GM21423 (cell line): ENCODE results near the gene BPI.
"Not testable (repeated sequence)": the region's sequence is repeated elsewhere in the genome, so short reads cannot be mapped to it uniquely, and the experiment has no call there.

Experiments
- ATAC-seq: cut with Tn5 transposase; IDR thresholded peaks from one replicate; pipeline ENCODE4 v1.9.1; 2021; ENCODE audit warnings: mild to moderate bottlenecking, moderate library complexity; ENCODE audit not compliant: unreplicated experiment

The BPI gene

DNA sequence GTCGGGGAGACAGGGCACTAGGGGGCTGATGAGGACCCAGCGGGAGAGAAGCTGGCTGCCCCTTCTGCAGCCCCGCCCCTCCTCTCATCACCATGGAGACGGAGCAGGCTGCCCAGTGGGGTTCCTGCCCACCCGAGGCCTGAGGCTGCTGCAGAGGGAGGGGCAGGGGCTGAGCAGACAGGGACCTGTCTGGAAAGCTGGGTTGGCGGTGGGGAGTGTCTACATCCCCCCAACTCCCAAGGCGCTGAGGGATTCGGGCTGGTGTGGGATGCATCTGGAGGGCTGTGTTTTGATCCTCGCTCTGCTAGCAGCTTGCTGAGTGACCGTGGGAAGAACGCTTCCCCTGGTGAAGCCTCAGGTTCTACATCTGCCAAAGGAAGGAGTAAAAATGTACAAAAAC, 1.2 kb upstream of the BPI start:
- ATAC-seq = no peak

GRCh38 chr20:38304845-38305447, 990 bp downstream of the BPI start:
- no peak for ATAC-seq

- ATAC-seq = no peak
These were observed 1.6 kb downstream of the BPI start for GRCh38 chr20:38305541-38305940.

DNA sequence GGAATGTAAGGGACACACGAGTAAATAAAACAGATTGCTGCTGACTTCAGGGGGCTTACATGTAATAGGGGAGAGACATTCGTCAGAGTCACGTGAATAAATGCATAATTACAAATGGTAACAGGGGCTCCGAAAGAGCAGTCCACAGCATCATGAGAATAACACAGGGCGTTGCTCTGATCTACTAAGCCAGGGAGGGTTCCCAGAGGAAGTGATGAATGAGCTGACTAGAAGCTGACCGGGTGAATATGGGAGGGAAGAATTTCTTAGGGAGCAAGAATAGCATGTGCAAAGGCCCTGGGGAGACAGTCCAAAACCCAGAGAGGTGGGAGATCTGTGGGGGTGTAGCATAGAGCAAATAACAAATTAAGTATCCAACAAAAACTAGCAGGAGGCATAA, 2.4 kb downstream of the BPI start:
- no peak for ATAC-seq

- ATAC-seq = no peak
These were observed 3.6 kb downstream of the BPI start for GRCh38 chr20:38307371-38308046.

DNA sequence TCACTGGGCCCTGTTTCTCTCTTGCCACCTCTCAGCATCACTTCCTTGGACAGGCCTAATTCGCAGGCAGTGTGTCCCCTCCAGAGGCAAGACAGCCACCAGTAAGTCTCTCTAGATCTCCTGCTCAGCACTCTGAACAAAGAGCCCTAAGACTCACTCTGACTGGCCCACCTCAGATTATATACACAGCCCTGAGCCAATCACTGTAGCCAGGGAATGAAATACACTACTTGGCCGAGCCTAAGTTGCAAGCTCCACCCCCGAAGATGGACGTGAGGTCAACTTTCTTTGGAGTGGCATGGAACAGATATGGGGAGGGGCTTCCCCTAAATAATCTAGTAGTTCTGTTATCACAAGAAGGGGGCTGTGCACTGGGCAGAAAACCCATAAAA, 4.1 kb downstream of the BPI start:
- ATAC-seq = no peak

- ATAC-seq = no peak
These were observed 4.5 kb downstream of the BPI start for GRCh38 chr20:38308447-38308846.

DNA sequence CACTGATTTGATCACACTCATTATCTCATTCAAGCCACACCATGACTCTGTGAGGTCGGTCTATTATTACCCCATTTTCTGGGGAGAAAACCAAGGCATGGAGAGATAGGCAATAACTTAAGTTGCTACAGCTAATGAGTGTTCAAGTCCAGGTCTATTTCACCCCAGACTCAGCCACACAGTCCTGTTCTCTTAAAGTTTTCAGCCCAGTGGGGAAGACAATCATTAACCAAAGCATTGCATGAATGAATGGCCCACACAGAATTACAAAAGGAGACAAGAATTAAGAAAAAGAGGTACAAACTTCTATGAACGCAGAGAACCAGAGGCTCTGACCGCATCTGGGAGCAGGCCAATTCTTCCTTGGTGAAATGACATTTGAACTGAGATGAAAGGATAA, 7.1 kb downstream of the BPI start:
- no peak for ATAC-seq

DNA sequence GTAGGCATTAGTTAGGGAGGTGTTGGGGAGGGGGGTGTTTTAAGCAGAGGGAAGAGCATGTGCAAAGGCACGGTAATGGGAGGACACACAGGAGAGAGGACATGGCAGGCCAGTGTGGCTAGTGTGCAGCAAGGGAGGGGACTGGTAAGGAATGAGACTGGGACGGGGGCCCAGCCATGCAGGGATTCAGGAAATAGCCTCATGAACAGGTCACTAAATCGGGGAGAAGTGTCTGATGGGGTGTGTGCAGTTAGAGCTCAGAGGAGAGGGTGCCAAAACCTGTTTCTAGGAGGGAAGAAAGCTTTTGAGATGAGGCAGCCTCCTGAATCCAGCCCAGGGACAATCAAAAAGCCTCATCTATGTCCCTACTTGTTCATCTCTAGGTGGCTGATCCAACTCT, 7.5 kb downstream of the BPI start:
- ATAC-seq = no peak

DNA sequence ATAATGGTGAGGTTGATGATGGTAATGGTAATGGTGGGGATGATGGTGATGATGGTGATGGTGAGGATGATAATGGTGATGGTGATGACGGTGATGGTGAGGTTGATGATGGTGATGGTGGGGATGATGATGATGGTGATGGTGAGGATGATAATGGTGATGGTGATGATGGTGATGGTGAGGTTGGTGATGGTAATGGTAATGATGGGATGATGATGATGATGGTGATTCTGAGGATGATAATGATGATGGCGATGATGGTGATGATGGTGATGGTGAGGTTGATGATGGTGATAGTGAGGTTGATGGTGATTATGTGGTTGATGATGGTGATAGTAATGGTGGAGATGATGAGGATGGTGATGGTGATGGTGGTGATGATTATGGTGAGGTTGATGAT, 9.7 kb downstream of the BPI start:
- no peak for ATAC-seq

GRCh38 chr20:38314350-38314749, 10.4 kb downstream of the BPI start:
- not testable (repeated sequence) for ATAC-seq

GRCh38 chr20:38315290-38315966, 11.5 kb downstream of the BPI start:
- ATAC-seq = no peak

- no peak for ATAC-seq
These were observed 12.4 kb downstream of the BPI start for GRCh38 chr20:38316341-38316740.

- no peak for ATAC-seq
These were observed 13.5 kb downstream of the BPI start for GRCh38 chr20:38317422-38317821.

- ATAC-seq = no peak
These were observed 16.3 kb downstream of the BPI start for GRCh38 chr20:38320221-38320620.

GRCh38 chr20:38321959-38322598, 18.1 kb downstream of the BPI start:
- ATAC-seq = no peak

GRCh38 chr20:38324159-38324558, 20.2 kb downstream of the BPI start:
- no peak for ATAC-seq

DNA sequence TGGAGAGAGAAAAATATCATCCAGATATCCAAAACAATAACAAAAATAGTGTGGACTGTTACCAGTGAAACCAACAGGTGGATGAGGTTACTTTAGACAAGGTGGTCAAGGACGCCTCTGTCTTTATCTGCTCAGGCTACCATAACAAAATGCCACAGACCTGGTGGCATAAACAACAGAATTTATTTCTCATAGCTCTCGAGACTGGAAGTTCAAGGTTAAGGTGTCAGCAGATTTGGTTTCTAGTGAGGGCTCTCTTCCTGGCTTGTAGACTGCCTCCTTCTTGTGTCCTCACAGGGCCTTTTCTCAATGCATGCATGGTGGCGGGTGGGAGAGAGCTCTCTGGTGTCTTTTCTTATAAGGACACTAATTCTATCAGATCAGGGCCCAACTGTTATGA, 21.2 kb downstream of the BPI start:
- ATAC-seq = no peak

DNA sequence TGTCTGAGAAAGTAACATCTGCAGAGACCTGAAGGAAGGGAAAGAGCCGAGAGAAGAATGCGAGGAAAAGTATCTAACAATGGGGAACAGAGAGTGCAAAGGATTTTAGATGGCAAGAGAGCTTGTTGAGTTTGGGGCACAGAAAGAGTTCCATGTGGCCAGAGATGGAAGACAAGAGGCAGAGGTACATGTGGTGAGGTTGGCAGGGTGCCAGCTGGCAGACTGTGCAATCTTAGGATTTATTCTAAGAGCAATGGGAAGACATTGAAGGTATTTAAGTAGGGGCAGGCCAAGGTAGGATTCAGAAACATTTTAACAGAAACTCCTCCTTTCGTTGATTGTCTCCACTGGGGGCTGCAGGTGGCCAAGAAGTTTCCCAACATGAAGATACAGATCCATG, 21.9 kb downstream of the BPI start:
- no peak for ATAC-seq

GRCh38 chr20:38326309-38326708, 22.4 kb downstream of the BPI start:
- ATAC-seq = no peak

- ATAC-seq = no peak
These were observed 26.7 kb downstream of the BPI start for GRCh38 chr20:38330638-38331037.

DNA sequence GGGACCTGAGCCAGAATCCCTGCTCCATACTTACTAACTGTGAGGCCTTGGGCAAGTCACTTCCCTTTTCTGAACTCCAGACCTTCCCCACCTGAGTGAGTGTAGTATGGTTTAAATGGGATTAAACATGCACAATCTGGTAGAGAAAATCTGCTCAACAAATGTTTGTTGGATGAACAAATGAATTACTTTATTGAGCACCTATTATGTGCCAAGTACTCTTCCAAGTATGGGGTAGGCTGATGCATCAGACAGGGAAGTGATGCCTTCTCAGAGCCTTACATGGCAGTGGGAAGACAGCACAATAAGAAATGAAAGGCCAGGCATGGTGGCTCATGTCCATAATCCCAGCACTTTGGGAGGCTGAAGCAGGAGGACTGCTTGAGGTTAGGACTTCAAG, 27.3 kb downstream of the BPI start:
- ATAC-seq = no peak
